HepG2 (cell line): ENCODE measurements around the gene SEPTIN11. TPM values are rescaled to one million over a fixed set of nuclear protein-coding genes. Genes with fewer than 3 reads are reported as not detected.

Source experiments
- ATAC-seq: fragments of 200-7000 bp; cut with Tn5 transposase; 3 replicates; pipeline ENCODE4 v1.9.1; 2020; ENCODE audit warnings: mild to moderate bottlenecking, moderate library complexity
- BruUV-seq: library from RNA; stranded (reverse); fragments of 400-500 nt; replicated peaks from 2 replicates; lab custom pipeline; 2021; lab: Mats Ljungman, UMichigan
- CTCF ChIA-PET: fragments of 300-600 bp; formaldehyde crosslinking; extraction: SDS; loops from one replicate; lab custom pipeline; 2021; ENCODE audit warnings: low total read pairs, inconsistent platforms, low intra/inter-chr PET ratio; lab: Yijun Ruan, JAX
- POLR2A ChIA-PET: fragments of 350-600 bp; sonication (Branson Sonifier 250); formaldehyde crosslinking; loops from one replicate; lab custom pipeline; 2020; ENCODE audit warnings: antibody characterized with exemption, inconsistent platforms; lab: Yijun Ruan, JAX
- DNase-seq: peaks from one replicate; pipeline ENCODE4 v3.0.0-alpha.2; 2015; ENCODE audit warnings: low spot score
- FAIRE-seq: peaks from 3 replicates; lab custom pipeline; 2011; peaks lifted over from hg19 to GRCh38; lab: Jason Lieb, UNC
- H2AFZ ChIP-seq: one replicate; pipeline ENCODE4 v1.6.1; 2011; ENCODE audit warnings: low read length, inconsistent platforms
- H3K27ac ChIP-seq: fragments of 300-600 bp; 3 replicates; pipeline ENCODE4 v1.8.0; 2011; ENCODE audit warnings: mixed run types, mild to moderate bottlenecking, mixed read lengths, low read length, inconsistent platforms; ENCODE audit not compliant: insufficient read depth; ENCODE audit errors: extremely low read length
- H3K27me3 ChIP-seq, 2 experiments: fragments of 200-600 bp in 1 of 2; 2 replicates in 1 of 2; 3 replicates in 1 of 2; pipeline versions ENCODE4 v1.6.0 to v1.8.0; 2011; ENCODE audit warnings: low read length in 2 of 2, mild to moderate bottlenecking in 2 of 2, moderate library complexity in 2 of 2, inconsistent platforms in 1 of 2; ENCODE audit not compliant: insufficient read depth in 2 of 2, control insufficient read depth in 1 of 2
- H3K36me3 ChIP-seq, 2 experiments: fragments of 200-600 bp in 1 of 2; replicated peaks in 1 of 2; 2 replicates in 1 of 2; 3 replicates in 1 of 2; pipeline versions ENCODE4 v1.5.1 to v1.8.0; 2011; ENCODE audit warnings: low read length in 2 of 2, inconsistent platforms in 1 of 2; ENCODE audit not compliant: insufficient read depth in 2 of 2, control insufficient read depth in 1 of 2
- H3K4me1 ChIP-seq: 2 replicates; pipeline ENCODE4 v1.5.1; 2012; ENCODE audit warnings: low read length, inconsistent platforms; ENCODE audit not compliant: insufficient read depth
- H3K4me2 ChIP-seq: 2 replicates; pipeline ENCODE4 v1.6.0; 2011; ENCODE audit warnings: low read depth, low read length, inconsistent platforms
- H3K4me3 ChIP-seq, 3 experiments: fragments of 200-600 bp in 1 of 3; sonication (generic), shearing (Covaris generic) in 1 of 3; replicated peaks in 1 of 3; 2 replicates each; pipeline ENCODE4 v1.5.1; 2011 to 2016; ENCODE audit warnings: low read length in 3 of 3, inconsistent platforms in 2 of 3, low read depth in 2 of 3, mild to moderate bottlenecking in 2 of 3, control low read depth in 1 of 3, mixed read lengths in 1 of 3; ENCODE audit not compliant: insufficient read depth in 1 of 3
- H3K79me2 ChIP-seq: one replicate; pipeline ENCODE4 v1.6.1; 2011; ENCODE audit warnings: low read length, inconsistent platforms; ENCODE audit not compliant: insufficient read depth
- H3K9ac ChIP-seq: 2 replicates; pipeline ENCODE4 v1.6.0; 2011; ENCODE audit warnings: mild to moderate bottlenecking, low read depth, low read length, inconsistent platforms; ENCODE audit not compliant: insufficient read depth
- H3K9me3 ChIP-seq: 2 replicates; pipeline ENCODE4 v1.5.1; 2012; ENCODE audit warnings: mild to moderate bottlenecking, low read length
- H4K20me1 ChIP-seq: 2 replicates; pipeline ENCODE4 v1.6.0; 2011; ENCODE audit warnings: inconsistent platforms, mild to moderate bottlenecking, low read length, moderate library complexity; ENCODE audit not compliant: insufficient read depth
- CEBPG ChIP-seq: IDR thresholded peaks from 2 replicates; pipeline ENCODE4 v1.6.1; 2016
- RFX5 ChIP-seq: IDR thresholded peaks from 2 replicates; pipeline ENCODE4 v1.6.1; 2011; ENCODE audit warnings: low read depth, low read length, improper control_type of control experiment
- TCF12 ChIP-seq, 2 experiments: fragments of 450-650 bp in 1 of 2; sonication (generic) in 1 of 2; formaldehyde crosslinking in 1 of 2; IDR thresholded peaks; 2 replicates each; pipeline versions ENCODE4 v1.6.1 to v1.8.0; 2017 to 2022; ENCODE audit warnings: antibody characterized with exemption in 1 of 2, mild to moderate bottlenecking in 1 of 2, missing genetic modification reagents in 1 of 2, moderate library complexity in 1 of 2
- ZBTB3 ChIP-seq: sonication (generic); formaldehyde crosslinking; IDR thresholded peaks from 2 replicates; pipeline ENCODE4 v1.4.0; 2020; ENCODE audit warnings: low read depth, mild to moderate bottlenecking, moderate library complexity, missing genetic modification reagents, borderline replicate concordance
- ZNF136 ChIP-seq: sonication (generic); formaldehyde crosslinking; IDR thresholded peaks from 2 replicates; pipeline ENCODE4 v1.8.1; 2022; ENCODE audit warnings: low read depth, mild to moderate bottlenecking, moderate library complexity, missing genetic modification reagents
- ZNF549 ChIP-seq: sonication (generic); formaldehyde crosslinking; IDR thresholded peaks from 2 replicates; pipeline ENCODE4 v1.5.0; 2020; ENCODE audit warnings: missing genetic modification reagents
- ZNF550 ChIP-seq: sonication (generic); formaldehyde crosslinking; IDR thresholded peaks from 2 replicates; pipeline ENCODE4 v1.4.0; 2020; ENCODE audit warnings: mild to moderate bottlenecking, missing genetic modification reagents, borderline replicate concordance
- ZNF720 ChIP-seq: sonication (generic); formaldehyde crosslinking; IDR thresholded peaks from 2 replicates; pipeline ENCODE4 v1.4.0; 2020; ENCODE audit warnings: missing genetic modification reagents
- ZNF780A ChIP-seq: sonication (generic); formaldehyde crosslinking; IDR thresholded peaks from 2 replicates; pipeline ENCODE4 v1.8.0; 2022; ENCODE audit warnings: mild to moderate bottlenecking, missing genetic modification reagents, moderate library complexity
- WGBS: methylation state at CpG from one replicate; pipeline ENCODE4 v1.1.6; 2017; ENCODE audit warnings: low lambda C conversion rate; 5-methylcytosine and 5-hydroxymethylcytosine counted together
- in situ Hi-C: cut with HindIII; loops from 2 replicates; pipeline ENCODE4 v1.10.0; 2017; ENCODE audit warnings: low pct_unique_long_range_greater_than_20kb; ENCODE audit not compliant: extremely low pct_ligation_motif_present
- intact Hi-C: fragments of 100-400 bp; cut with micrococcal nuclease; formaldehyde crosslinking; loops from one replicate; pipeline ENCODE4 v1.10.0; 2022; ENCODE audit not compliant: unreplicated experiment
- polyA plus RNA-seq, 8 experiments: library from polyadenylated mRNA; depleted of rRNA in 3 of 8; stranded (reverse) in 7 of 8; unstranded in 1 of 8; fragments of >200 nt; fragmentation: Illumina TruSeq in 4 of 8; extraction: Trizol in 4 of 8; gene quantifications; 2 replicates each; pipeline versions ENCODE4 v1.2.1 to v1.2.3, GENCODE V29; 2011 to 2016; ENCODE audit warnings: low read depth in 4 of 8, missing spikeins in 1 of 8, mixed read lengths in 1 of 8; ENCODE audit not compliant: insufficient read depth in 1 of 8
- total RNA-seq, 5 experiments: library from RNA; depleted of rRNA; stranded (reverse); fragments of >200 nt; fragmentation: Illumina TruSeq; extraction: Trizol; gene quantifications; 2 replicates each; pipeline ENCODE4 v1.2.3, GENCODE V29; 2016; ENCODE audit warnings: low read depth in 1 of 5
- TF ChIP-seq, protein P1 (sequence below): sonication (generic); formaldehyde crosslinking; conservative IDR thresholded peaks from 2 replicates; pipeline ENCODE4 v1.5.0; 2020; ENCODE audit warnings: missing genetic modification reagents
- TF ChIP-seq, protein P2 (sequence below): sonication (generic); formaldehyde crosslinking; IDR thresholded peaks from 2 replicates; pipeline ENCODE4 v1.8.0; 2022; ENCODE audit warnings: mild to moderate bottlenecking, missing genetic modification reagents, moderate library complexity

SEPTIN11 gene
- total and polyA plus RNA-seq, 2 of the 13 experiments (the other 11 are each of a cell fraction or from before 2014, with no cell fraction given): 28.9 to 47.3 TPM

DNA sequence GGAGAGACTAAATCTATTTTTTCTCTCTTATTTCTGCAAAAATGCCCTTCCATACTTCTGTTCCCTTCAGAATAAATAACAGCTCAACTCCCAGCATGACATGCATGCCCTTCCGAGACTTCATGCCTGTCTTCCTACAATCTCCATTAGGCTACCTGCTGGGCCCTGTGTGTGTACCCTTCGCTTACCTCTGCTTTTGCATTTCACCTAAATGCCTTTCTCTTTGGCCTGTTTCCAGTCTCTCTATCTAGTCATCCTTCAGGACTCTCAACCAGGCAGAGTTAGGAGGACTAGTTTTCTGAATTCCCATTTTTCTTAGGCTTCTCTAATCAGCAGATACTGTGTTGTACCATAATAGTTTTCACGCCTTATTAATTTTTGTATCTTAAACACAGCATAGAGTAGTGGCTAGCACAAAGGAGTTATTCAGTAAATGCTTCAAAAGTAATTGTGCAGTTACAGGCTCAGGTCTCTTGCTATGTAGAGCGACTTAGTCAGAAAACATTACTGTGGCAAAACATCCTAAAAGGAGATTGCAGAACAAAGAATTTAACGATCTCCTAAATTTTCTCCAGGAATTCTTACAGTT lies 20.5 kb downstream of the SEPTIN11 start:
- no peak for FAIRE-seq
- CTCF ChIA-PET: no interaction called here
- Histone ChIP-seq H4K20me1 (no peaks in the 10 kb centered on the region), H3K4me1 (no peaks in the 10 kb centered on the region), H2AFZ (no peak overlapping the region)
- DNase-seq: no peak
- intact Hi-C loops (no loop called here), in situ Hi-C loops (no loop called here)
- no TSS peak for BruUV-seq
- TF ChIP-seq, protein P1, sequence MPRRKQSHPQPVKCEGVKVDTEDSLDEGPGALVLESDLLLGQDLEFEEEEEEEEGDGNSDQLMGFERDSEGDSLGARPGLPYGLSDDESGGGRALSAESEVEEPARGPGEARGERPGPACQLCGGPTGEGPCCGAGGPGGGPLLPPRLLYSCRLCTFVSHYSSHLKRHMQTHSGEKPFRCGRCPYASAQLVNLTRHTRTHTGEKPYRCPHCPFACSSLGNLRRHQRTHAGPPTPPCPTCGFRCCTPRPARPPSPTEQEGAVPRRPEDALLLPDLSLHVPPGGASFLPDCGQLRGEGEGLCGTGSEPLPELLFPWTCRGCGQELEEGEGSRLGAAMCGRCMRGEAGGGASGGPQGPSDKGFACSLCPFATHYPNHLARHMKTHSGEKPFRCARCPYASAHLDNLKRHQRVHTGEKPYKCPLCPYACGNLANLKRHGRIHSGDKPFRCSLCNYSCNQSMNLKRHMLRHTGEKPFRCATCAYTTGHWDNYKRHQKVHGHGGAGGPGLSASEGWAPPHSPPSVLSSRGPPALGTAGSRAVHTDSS (CRISPR knock-in tag): no peak
- TF ChIP-seq, protein P2, sequence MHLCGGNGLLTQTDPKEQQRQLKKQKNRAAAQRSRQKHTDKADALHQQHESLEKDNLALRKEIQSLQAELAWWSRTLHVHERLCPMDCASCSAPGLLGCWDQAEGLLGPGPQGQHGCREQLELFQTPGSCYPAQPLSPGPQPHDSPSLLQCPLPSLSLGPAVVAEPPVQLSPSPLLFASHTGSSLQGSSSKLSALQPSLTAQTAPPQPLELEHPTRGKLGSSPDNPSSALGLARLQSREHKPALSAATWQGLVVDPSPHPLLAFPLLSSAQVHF (CRISPR knock-in tag): no peak
- TF ChIP-seq TCF12 (IDR thresholded peaks at IDR 0.05) (no peak), TCF12 (CRISPR knock-in tag; IDR thresholded peaks at IDR 0.05) (no peak), CEBPG (CRISPR knock-in tag) (no peak)
- TF ChIP-seq, all 625 proteins: peak for 0
- no peaks in the 10 kb centered on the region; a peak in 1 of 5 replicates for H3K27me3 ChIP-seq
- H3K4me2 ChIP-seq: no peak overlapping the region
- no peak for ATAC-seq
- peaks cover 4% of the 10 kb centered on the region for H3K79me2 ChIP-seq
- POLR2A ChIA-PET: no interaction called here
- H3K4me3 ChIP-seq: no peak overlapping the region
- WGBS: 95% methylated on average over 5 of the region's 5 CpGs
- no peak overlapping the region for H3K9ac ChIP-seq
- H3K9me3 ChIP-seq: no peaks in the 10 kb centered on the region
- H3K36me3 ChIP-seq: no peaks in the 10 kb centered on the region
- H3K27ac ChIP-seq: no peak overlapping the region

DNA sequence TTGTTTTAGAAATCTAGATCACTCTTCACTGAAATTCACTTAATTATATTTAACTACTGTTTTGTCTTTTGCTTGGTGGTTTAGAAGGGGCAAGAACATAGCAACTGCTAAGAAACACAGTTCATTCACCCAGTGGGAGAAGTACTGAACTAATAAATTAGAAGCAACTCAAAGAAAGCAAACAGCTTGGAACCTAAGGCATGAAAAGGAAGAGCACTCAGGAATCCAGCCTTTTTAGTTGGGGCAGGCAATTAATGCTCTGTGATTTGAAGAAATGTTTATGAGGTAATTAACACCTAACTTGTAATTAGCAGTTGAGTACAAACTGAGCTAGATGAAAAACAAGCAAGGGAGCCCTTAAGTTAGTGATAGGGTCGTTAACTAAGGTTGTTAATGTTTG lies 22.8 kb downstream of the SEPTIN11 start:
- no peak for ATAC-seq
- no peaks in the 10 kb centered on the region for H4K20me1 ChIP-seq
- no TSS peak for BruUV-seq
- DNase-seq: no peak
- in situ Hi-C loops: no loop called here
- no peak overlapping the region for H3K9ac ChIP-seq
- no peak overlapping the region for H3K4me3 ChIP-seq
- H3K4me2 ChIP-seq: no peak overlapping the region
- H3K4me1 ChIP-seq: no peaks in the 10 kb centered on the region
- H3K27me3 ChIP-seq: no peaks in the 10 kb centered on the region; a peak in 1 of 5 replicates
- H3K79me2 ChIP-seq: no peaks in the 10 kb centered on the region
- no peak for TF ChIP-seq RFX5
- no peak for TF ChIP-seq ZNF550
- TF ChIP-seq ZNF780A: no peak
- TF ChIP-seq ZNF136 (CRISPR knock-in tag): no peak
- TF ChIP-seq ZNF720 (CRISPR knock-in tag): no peak
- TF ChIP-seq ZNF549 (CRISPR knock-in tag): no peak
- TF ChIP-seq ZBTB3 (CRISPR knock-in tag): no peak
- intact Hi-C loops: no loop called here
- H3K27ac ChIP-seq: no peak overlapping the region
- H3K9me3 ChIP-seq: no peaks in the 10 kb centered on the region
- H2AFZ ChIP-seq: no peak overlapping the region
- no peak for FAIRE-seq
- no peaks in the 10 kb centered on the region for H3K36me3 ChIP-seq
- WGBS: 82% methylated on average over 1 of the region's 1 CpG
- ChIA-PET POLR2A (no interaction called here), CTCF (no interaction called here)
